SK-N-SH (cell line): ENCODE data around the gene THAP2. TPM values are rescaled to one million over a fixed set of nuclear protein-coding genes. Genes with fewer than 3 reads are reported as not detected.

Experiments used
- CTCF ChIA-PET: fragments of 300-600, 350-600 bp; formaldehyde crosslinking; extraction: SDS; loops from one replicate; lab custom pipeline; 2021; lab: Yijun Ruan, JAX
- POLR2A ChIA-PET: fragments of 350-600 bp; sonication (Branson Sonifier 250); formaldehyde crosslinking; extraction: SDS; loops from one replicate; lab custom pipeline; 2020; ENCODE audit warnings: antibody characterized with exemption, inconsistent platforms; lab: Yijun Ruan, JAX
- DNase-seq: peaks from one replicate; pipeline ENCODE4 v3.0.0; 2012
- H2AFZ ChIP-seq: fragments of 200-600 bp; sonication (generic); 2 replicates; pipeline ENCODE4 v1.8.1; 2016; ENCODE audit warnings: antibody characterized with exemption, mild to moderate bottlenecking, low read depth
- H3F3A ChIP-seq: fragments of 200-600 bp; sonication (generic); replicated peaks from 2 replicates; pipeline ENCODE3; 2016; ENCODE audit warnings: antibody characterized with exemption, mild to moderate bottlenecking; ENCODE audit not compliant: insufficient read depth
- H3K27ac ChIP-seq, 2 experiments: fragments of 200-500 bp in 1 of 2; fragments of 200-600 bp in 1 of 2; sonication (Bioruptor generic) in 1 of 2; sonication (generic), shearing (Covaris generic) in 1 of 2; 2 replicates each; pipeline versions ENCODE4 v1.5.1 to v1.6.1; 2014 to 2016; ENCODE audit warnings: low read depth in 2 of 2, inconsistent platforms in 1 of 2, low read length in 1 of 2, mild to moderate bottlenecking in 1 of 2, mixed read lengths in 1 of 2
- H3K27me3 ChIP-seq: fragments of 200-600 bp; sonication (generic), shearing (Covaris generic); 2 replicates; pipeline ENCODE4 v1.6.1; 2016; ENCODE audit warnings: mixed run types; ENCODE audit not compliant: insufficient read depth
- H3K36me3 ChIP-seq, 2 experiments: fragments of 200-500 bp in 1 of 2; fragments of 200-600 bp in 1 of 2; sonication (Bioruptor generic) in 1 of 2; sonication (generic) in 1 of 2; replicated peaks in 1 of 2; 2 replicates each; pipeline versions ENCODE3 to v1.5.1; 2014 to 2016; ENCODE audit warnings: low read length in 1 of 2, mild to moderate bottlenecking in 1 of 2; ENCODE audit not compliant: insufficient read depth in 2 of 2, control insufficient read depth in 1 of 2
- H3K4me1 ChIP-seq, 2 experiments: fragments of 200-500 bp in 1 of 2; fragments of 200-600 bp in 1 of 2; sonication (Bioruptor generic) in 1 of 2; sonication (generic), shearing (Covaris generic) in 1 of 2; 2 replicates each; pipeline versions ENCODE4 v1.5.1 to v1.6.1; 2014 to 2016; ENCODE audit warnings: low read depth in 1 of 2, low read length in 1 of 2, mixed run types in 1 of 2; ENCODE audit not compliant: insufficient read depth in 2 of 2, control insufficient read depth in 1 of 2
- H3K4me2 ChIP-seq: fragments of 200-600 bp; sonication (generic), shearing (Covaris generic); 2 replicates; pipeline ENCODE4 v1.6.1; 2017; ENCODE audit warnings: mixed run types
- H3K4me3 ChIP-seq, 2 experiments: fragments of 200-500 bp in 1 of 2; fragments of 200-600 bp in 1 of 2; sonication (Bioruptor generic) in 1 of 2; sonication (generic), shearing (Covaris generic) in 1 of 2; 2 replicates each; pipeline versions ENCODE4 v1.5.1 to v1.8.1; 2014 to 2016; ENCODE audit warnings: low read depth in 2 of 2, inconsistent platforms in 1 of 2, low read length in 1 of 2, mild to moderate bottlenecking in 1 of 2, mixed read lengths in 1 of 2, moderate library complexity in 1 of 2
- H3K79me2 ChIP-seq: fragments of 200-600 bp; sonication (generic); 2 replicates; pipeline ENCODE4 v1.8.1; 2017; ENCODE audit warnings: mild to moderate bottlenecking; ENCODE audit not compliant: insufficient read depth
- H3K9ac ChIP-seq: fragments of 200-600 bp; sonication (generic); 2 replicates; pipeline ENCODE4 v1.6.1; 2017; ENCODE audit warnings: mixed run types
- H3K9me2 ChIP-seq: fragments of 200-600 bp; sonication (generic); 2 replicates; pipeline ENCODE4 v1.6.1; 2017; ENCODE audit warnings: mixed run types
- H3K9me3 ChIP-seq: fragments of 200-600 bp; sonication (generic); 2 replicates; pipeline ENCODE4 v1.6.1; 2017; ENCODE audit warnings: mixed run types, mild to moderate bottlenecking, moderate library complexity
- H4K20me1 ChIP-seq: fragments of 200-600 bp; sonication (generic); 2 replicates; pipeline ENCODE4 v1.6.1; 2017; ENCODE audit warnings: mild to moderate bottlenecking, mixed run types; ENCODE audit not compliant: insufficient read depth
- EP300 ChIP-seq, 2 experiments: IDR thresholded peaks; 2 replicates each; pipeline versions ENCODE4 v1.4.0 to v1.6.1; 2012; ENCODE audit warnings: borderline replicate concordance in 1 of 2, low read depth in 1 of 2, low read length in 1 of 2
- JUND ChIP-seq: IDR thresholded peaks from 2 replicates; pipeline ENCODE4 v1.4.0; 2012
- POLR2AphosphoS5 ChIP-seq: IDR thresholded peaks from 2 replicates; pipeline ENCODE4 v1.6.1; 2012; ENCODE audit warnings: low read depth, low read length
- RCOR1 ChIP-seq: fragments of 150-350 bp; IDR thresholded peaks from 2 replicates; pipeline ENCODE4 v1.6.1; 2017; ENCODE audit warnings: antibody characterized with exemption, low read length
- RFX5 ChIP-seq: IDR thresholded peaks from 2 replicates; pipeline ENCODE4 v1.6.1; 2012; ENCODE audit warnings: mild to moderate bottlenecking, improper control_type of control experiment, low read length
- SIN3A ChIP-seq: IDR thresholded peaks from 2 replicates; pipeline ENCODE4 v1.6.1; 2012; ENCODE audit warnings: low read depth, mild to moderate bottlenecking, low read length, moderate library complexity, borderline replicate concordance
- USF2 ChIP-seq: fragments of 150-350 bp; IDR thresholded peaks from 2 replicates; pipeline ENCODE4 v1.6.1; 2017; ENCODE audit warnings: antibody characterized with exemption, low read length, low read depth, borderline replicate concordance
- WGBS: methylation state at CpG from one replicate; pipeline ENCODE4 v1.1.6; 2017; ENCODE audit warnings: low lambda C conversion rate; 5-methylcytosine and 5-hydroxymethylcytosine counted together
- polyA plus RNA-seq, 3 experiments: library from polyadenylated mRNA; depleted of rRNA; stranded (reverse); fragments of >200 nt; gene quantifications; 2 replicates each; pipeline ENCODE4 v1.2.3, GENCODE V29; 2012
- TF ChIP-seq, protein P1 (sequence below): fragments of 200-600 bp; sonication (generic); IDR thresholded peaks from 2 replicates; pipeline ENCODE4 v1.6.1; 2017; ENCODE audit warnings: antibody characterized with exemption, mild to moderate bottlenecking, moderate library complexity
- TF ChIP-seq, protein P2 (sequence below): IDR thresholded peaks from 2 replicates; pipeline ENCODE4 v1.4.0; 2012; ENCODE audit warnings: low read depth

The THAP2 gene
- polyA plus RNA-seq, 1 of the 3 experiments (the other 2 are of a cell fraction) = 2.9 TPM

DNA sequence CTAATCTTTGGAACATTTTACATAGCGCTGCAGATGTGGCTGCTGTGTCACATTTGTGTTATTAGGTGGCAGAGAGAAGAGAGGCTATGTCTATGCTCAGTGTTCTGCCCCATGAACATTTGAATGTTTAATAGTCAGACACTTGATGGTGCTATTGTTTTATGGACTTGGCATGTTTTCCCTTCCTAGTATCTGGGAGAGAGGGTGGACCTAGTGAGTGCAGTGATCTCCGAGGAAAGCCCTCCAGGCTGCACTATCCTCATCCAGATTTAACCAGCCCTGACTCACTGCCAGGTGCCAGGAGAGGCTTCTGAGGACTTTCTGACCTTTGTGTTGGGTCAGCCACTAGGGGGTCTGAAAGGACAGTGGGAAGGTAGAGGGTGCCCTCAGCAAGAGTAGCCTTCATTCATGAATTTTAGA is 24.8 kb upstream of the THAP2 start:
- Histone ChIP-seq H3K9me2 (no peaks in the 10 kb centered on the region), H3K4me3 (no peak overlapping the region), H3F3A (peaks cover 25% of the 10 kb centered on the region), H3K4me2 (no peak overlapping the region), H3K27me3 (no peaks in the 10 kb centered on the region), H3K27ac (no peak overlapping the region; a peak in 1 of 4 replicates), H3K79me2 (peaks cover 47% of the 10 kb centered on the region), H3K36me3 (peaks cover 79 to 94% of the 10 kb centered on the region in 2 experiments), H3K9ac (no peak overlapping the region), H2AFZ (no peak overlapping the region), H4K20me1 (no peaks in the 10 kb centered on the region), H3K4me1 (peaks cover 0 to 12% of the 10 kb centered on the region in 2 experiments; a peak in 2 of 4 replicates), H3K9me3 (no peaks in the 10 kb centered on the region)
- ChIA-PET CTCF (interaction anchor here (0.8 to 4.6 kb wide), 3 partner anchors 12 to 223 kb away, joined by 3 to 33 read pairs (median 4); no protein-coding TSS in a partner anchor), POLR2A (no interaction called here)
- 92% methylated on average over 2 of the region's 2 CpGs for WGBS
- peak; percentile 10 for DNase-seq
- TF ChIP-seq, protein P1, sequence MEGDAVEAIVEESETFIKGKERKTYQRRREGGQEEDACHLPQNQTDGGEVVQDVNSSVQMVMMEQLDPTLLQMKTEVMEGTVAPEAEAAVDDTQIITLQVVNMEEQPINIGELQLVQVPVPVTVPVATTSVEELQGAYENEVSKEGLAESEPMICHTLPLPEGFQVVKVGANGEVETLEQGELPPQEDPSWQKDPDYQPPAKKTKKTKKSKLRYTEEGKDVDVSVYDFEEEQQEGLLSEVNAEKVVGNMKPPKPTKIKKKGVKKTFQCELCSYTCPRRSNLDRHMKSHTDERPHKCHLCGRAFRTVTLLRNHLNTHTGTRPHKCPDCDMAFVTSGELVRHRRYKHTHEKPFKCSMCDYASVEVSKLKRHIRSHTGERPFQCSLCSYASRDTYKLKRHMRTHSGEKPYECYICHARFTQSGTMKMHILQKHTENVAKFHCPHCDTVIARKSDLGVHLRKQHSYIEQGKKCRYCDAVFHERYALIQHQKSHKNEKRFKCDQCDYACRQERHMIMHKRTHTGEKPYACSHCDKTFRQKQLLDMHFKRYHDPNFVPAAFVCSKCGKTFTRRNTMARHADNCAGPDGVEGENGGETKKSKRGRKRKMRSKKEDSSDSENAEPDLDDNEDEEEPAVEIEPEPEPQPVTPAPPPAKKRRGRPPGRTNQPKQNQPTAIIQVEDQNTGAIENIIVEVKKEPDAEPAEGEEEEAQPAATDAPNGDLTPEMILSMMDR = peak; percentile 37
- TF ChIP-seq SIN3A = no peak

GRCh38 chr12:71640316-71640715 is 23.8 kb upstream of the THAP2 start:
- POLR2A ChIA-PET = no interaction called here
- H3K27me3 ChIP-seq = no peaks in the 10 kb centered on the region
- H3K9me2 ChIP-seq = no peaks in the 10 kb centered on the region
- no peak overlapping the region for H2AFZ ChIP-seq
- CTCF ChIA-PET = interaction anchor here (1.0 to 4.6 kb wide), 2 partner anchors 13 to 105 kb away, joined by 4 to 33 read pairs; no protein-coding TSS in a partner anchor
- H4K20me1 ChIP-seq = no peaks in the 10 kb centered on the region
- no peak for DNase-seq
- H3K9ac ChIP-seq = no peak overlapping the region
- H3K79me2 ChIP-seq = peaks cover 53% of the 10 kb centered on the region
- H3K4me2 ChIP-seq = no peak overlapping the region
- 94% methylated on average over 2 of the region's 2 CpGs for WGBS
- H3K4me3 ChIP-seq = no peak overlapping the region
- H3K36me3 ChIP-seq = peaks cover 79 to 92% of the 10 kb centered on the region in 2 experiments
- no peak overlapping the region for H3K27ac ChIP-seq
- no peaks in the 10 kb centered on the region; the same call in 1 of the 2 replicates for H3K9me3 ChIP-seq
- TF ChIP-seq SIN3A = no peak
- TF ChIP-seq RFX5 = no peak
- TF ChIP-seq EP300 (IDR thresholded peaks at IDR 0.05; ENCODE audit: borderline replicate concordance in 1 of 2, low read depth in 1 of 2, low read length in 1 of 2) = no peak
- no peak for TF ChIP-seq JUND
- TF ChIP-seq USF2 = no peak
- TF ChIP-seq RCOR1 = no peak
- TF ChIP-seq, protein P2, sequence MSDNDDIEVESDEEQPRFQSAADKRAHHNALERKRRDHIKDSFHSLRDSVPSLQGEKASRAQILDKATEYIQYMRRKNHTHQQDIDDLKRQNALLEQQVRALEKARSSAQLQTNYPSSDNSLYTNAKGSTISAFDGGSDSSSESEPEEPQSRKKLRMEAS = no peak
- no peak for TF ChIP-seq POLR2AphosphoS5
- H3K4me1 ChIP-seq = peaks cover 0 to 12% of the 10 kb centered on the region in 2 experiments; a peak in 2 of 4 replicates
- H3F3A ChIP-seq = peaks cover 26% of the 10 kb centered on the region
